HG02623 (cell line): ENCODE data around the gene C16orf96.

ENCODE experiments used
- ATAC-seq: cut with Tn5 transposase; IDR thresholded peaks from one replicate; pipeline ENCODE4 v1.9.1; 2021; ENCODE audit warnings: moderate library complexity; ENCODE audit not compliant: unreplicated experiment

C16orf96 gene

DNA sequence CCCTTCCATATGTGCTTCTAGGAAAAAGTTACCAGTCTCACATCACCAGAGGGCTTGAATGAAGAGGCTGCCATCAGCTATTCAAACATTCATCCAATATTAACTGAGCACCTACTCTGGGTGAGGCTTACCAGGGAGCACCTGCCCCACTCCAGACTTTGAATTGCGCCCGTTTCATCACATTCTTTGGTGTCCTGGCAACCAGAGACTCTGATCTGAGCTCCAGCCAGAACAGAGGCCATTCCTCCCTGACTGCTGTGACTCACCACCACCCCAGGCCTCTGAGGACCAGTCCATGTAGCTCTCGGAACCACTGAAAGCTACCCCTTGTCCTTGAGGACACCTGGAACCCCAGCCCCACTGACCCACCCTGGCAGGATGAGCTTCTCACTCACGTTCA, at the start of gene C16orf96:
Gene C16orf96, plus strand, starts transcription at position 229 of the 400 bp plus-strand sequence. Its CDS starts 150 bp downstream, at position 379.
- ATAC-seq, result no peak

DNA sequence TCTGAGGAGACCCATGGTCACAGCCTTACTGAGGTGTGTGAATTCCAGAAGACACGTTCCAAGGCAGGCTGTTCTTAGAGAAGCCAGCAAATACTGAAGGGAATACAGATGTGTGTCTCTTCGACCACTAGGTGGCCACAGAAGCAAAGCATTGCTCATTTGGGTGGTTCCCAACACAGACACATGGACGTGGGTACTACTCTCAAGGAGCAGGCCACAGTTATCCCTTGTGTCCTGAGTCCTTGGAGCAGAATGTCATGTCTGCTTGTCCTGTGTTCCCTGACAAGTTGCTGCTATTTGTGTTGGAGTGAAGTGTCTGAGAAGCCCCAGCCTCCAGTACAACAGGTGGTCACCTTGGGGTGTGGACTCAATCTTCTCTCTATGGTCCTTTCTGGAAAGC, 49.7 kb upstream of the C16orf96 start:
- ATAC-seq, result no peak

DNA sequence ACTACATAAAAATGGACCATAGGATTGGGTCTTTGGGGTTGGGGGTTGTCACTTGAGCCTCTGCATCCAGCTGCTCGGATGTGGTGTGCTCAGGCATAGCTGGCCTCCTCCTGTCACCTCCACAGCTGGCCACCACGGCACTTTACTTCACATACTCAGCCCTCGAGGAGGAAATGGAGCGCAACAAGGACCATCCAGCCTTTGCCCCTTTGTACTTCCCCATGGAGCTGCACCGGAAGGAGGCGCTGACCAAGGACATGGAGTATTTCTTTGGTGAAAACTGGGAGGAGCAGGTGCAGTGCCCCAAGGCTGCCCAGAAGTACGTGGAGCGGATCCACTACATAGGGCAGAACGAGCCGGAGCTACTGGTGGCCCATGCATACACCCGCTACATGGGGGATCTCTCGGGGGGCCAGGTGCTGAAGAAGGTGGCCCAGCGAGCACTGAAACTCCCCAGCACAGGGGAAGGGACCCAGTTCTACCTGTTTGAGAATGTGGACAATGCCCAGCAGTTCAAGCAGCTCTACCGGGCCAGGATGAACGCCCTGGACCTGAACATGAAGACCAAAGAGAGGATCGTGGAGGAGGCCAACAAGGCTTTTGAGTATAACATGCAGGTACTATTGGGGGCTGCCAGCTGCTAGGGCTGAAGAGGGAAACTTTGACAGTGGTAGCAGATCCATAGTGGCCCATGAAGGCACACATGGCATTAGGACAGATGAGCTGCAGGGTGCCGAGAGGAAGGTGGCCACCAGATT, 48.4 kb upstream of the C16orf96 start:
- no peak for ATAC-seq

DNA sequence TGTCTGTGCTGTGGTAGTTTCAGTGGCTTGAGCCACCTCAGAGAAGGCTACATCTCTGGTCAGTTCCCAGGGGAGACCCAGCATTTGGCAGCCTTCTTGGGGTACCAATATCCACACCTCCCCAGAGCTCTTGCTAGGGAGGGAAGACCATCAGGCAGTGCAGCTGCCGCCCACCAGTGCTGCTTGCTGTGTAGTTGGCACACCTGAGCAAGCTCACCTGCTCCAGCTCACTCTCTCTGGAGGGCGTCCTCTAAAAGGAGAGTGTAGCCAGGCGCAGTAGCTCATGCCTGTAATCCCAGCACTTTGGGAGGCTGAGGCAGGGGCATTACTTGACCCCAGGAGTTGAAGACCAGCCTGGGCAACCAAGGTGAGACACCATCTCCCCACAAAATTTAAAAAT, 47.3 kb upstream of the C16orf96 start:
- ATAC-seq, result no peak

DNA sequence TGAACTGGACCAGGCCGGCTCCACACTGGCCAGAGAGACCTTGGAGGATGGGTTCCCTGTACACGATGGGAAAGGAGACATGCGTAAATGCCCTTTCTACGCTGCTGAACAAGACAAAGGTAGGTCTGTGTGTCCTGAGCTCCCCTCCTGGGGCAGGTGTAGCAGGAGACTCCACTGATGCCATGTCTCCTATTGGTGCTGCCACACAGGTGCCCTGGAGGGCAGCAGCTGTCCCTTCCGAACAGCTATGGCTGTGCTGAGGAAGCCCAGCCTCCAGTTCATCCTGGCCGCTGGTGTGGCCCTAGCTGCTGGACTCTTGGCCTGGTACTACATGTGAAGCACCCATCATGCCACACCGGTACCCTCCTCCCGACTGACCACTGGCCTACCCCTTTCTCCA, 46.7 kb upstream of the C16orf96 start:
- no peak for ATAC-seq

DNA sequence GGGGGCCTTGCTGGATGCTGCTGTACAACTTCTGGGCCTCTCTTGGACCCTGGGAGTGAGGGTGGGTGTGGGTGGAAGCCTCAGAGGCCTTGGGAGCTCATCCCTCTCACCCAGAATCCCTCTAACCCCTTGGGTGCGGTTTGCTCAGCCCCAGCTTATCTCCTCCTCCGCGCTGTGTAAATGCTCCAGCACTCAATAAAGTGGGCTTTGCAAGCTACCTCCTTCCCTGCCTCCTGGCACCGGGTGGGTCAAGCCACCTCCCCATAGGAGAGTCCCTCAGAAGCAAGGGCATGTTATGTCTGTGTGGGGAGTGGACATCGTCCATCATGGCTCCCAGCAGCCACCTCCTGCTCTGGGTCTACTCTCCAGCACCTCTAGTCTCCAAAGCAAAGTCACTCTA, 46.0 kb upstream of the C16orf96 start:
- no peak for ATAC-seq

DNA sequence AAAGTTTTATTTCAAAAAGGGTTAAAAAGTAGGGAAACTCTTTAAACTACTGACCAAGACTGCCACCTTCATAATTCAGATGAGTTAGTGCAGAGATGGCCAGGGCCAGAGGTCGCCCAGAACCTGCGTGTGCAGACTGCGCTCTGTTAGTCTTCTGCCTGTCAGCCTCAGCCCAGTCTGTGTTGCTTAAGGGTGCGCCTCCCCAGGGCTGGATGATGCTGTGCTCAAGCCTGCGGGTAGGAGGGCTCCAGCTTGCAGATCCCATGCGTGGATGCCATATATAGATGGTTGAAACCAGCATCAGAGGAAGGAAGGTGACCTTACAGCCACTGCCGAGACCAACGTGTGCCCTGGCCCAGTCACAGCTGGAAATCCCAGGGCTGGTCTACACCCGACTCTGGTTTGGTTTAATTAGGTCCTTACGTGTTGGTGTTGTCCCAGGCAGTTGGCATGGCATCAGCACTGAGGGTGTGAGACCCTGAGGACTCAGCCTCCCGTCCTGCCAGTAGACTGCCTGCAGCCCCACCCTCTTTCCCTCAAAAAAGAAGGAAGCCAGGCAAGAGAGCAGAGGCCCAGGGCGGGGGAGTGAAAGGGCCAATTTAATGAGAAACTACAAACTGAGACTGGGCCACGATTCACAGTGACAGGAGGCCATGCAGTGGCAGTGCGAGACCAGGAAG, 45.3 kb upstream of the C16orf96 start:
- ATAC-seq, result no peak

DNA sequence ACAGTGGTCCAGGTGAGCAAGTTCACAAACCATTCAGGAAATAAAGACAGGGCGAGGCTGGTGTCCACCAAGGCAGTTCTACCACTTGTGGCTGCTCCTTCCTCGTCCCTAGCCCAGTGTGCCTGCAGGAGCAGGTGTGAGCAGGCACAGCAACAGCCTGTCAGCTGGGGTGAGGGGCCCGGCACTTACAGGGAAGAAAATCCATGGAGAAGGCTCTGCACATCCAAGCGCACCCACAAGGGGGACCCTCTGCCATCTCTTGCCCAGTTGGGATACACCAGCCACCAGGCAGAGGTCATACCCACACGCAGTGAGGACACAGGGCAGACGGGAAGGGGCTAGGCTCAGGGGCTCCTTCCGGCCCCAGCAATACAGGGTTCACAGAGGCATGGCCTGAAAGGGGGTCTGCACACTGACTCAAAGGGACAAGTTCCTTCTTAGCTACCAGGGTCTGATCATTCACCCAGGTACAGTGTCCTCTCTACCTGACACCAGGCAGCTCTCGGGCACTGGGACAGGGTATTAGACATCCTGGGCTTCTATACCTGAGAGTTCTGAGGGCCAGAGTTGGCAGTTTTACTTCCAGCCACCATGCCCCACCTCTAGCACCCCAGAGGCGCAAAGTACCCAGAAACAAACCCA, 44.6 kb upstream of the C16orf96 start:
- no peak for ATAC-seq

DNA sequence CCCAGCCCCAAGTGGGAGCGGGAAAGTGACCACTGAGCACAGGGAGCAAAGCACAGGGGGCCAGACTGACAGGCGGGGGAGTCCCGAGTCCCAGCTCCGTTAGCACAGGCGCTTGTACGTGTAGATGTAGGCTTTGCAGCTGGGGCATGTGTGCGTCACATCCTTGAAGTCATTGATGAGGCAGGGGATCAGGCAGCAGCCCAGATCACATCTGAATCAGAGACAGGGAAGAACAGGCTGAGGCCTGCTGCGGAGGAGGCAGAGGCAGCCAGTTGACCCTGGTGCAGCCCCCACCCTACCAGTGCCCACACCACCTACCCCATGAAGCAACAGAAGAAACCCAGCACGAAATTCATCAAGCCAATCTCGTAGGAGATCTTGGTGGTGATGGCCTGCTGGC, 43.7 kb upstream of the C16orf96 start:
- no peak for ATAC-seq

DNA sequence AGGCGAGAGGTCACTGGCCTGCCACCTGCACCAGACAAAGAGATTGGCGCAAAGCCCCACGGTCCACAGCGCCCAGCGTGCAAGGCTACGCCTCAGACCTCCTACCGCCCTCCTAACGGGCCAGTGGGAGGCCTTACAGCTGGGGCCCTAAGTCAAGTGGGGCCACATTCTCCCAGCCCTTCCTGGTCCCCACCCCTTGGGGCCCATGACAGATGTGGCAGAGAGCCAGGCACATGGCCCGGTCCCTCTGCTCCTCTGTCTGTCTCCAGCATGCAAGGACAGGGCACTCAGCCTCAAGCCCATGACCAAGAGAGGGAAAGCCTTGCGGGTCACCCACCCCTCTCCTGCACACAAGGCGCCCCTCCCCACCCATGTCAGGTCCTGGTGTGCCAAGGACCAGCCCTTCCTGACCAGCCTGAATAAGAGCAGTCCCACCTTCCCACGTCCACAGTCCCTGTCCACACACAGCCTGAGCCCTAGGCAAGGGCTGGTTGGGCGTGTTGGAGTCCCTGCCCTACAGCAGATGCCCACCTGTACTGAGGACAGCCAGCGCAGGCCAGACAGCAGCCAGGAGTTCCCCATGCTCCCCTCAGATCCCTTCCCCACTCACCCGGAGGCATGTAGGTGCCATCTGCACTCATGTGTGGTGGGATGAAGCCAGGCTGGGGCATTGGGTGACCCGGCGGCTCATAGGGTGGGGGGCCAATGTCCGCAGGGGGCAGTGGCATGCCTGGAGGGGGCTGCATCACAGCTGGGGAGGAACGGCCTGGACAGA, 42.9 kb upstream of the C16orf96 start:
- no peak for ATAC-seq

DNA sequence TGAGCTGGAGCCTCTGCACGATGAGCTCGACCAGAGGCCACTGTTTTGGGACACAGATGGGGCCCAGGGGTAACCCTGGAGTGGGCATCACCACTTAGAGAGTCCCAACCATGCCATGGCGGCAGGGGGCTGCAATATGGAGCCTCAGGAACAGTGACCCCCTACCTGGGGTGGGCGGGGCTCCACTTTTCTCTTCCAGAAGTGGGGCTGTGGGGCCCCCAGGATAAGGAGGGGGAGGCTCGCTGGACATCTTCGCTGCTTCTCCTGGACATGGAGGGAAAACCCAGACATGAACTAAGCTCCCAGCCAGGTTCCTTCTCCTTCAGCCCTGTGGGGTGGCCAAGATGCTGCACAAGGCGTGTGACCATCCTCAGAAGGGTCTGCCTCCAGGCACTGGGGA, 42.3 kb upstream of the C16orf96 start:
- no peak for ATAC-seq

DNA sequence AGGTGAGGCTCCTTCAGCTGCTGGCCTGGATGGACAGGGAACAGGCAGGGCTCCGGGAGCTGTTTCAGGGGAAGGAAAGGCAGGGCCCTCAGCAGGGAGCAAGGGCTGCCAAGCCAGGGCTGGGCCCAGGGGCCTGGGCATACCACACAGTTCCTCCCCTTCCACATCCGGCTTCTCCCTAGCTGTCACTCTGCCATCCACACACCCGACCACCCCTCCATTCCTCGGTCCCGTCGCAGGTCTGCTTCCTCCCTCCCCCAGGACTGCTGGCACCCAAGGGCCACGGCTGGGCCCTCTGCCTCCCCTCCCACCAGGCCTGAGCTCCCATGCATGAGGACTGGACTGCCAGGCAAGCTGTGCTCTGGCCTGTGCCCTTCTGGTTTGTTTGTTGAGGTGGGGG, 41.5 kb upstream of the C16orf96 start:
- ATAC-seq, result no peak

DNA sequence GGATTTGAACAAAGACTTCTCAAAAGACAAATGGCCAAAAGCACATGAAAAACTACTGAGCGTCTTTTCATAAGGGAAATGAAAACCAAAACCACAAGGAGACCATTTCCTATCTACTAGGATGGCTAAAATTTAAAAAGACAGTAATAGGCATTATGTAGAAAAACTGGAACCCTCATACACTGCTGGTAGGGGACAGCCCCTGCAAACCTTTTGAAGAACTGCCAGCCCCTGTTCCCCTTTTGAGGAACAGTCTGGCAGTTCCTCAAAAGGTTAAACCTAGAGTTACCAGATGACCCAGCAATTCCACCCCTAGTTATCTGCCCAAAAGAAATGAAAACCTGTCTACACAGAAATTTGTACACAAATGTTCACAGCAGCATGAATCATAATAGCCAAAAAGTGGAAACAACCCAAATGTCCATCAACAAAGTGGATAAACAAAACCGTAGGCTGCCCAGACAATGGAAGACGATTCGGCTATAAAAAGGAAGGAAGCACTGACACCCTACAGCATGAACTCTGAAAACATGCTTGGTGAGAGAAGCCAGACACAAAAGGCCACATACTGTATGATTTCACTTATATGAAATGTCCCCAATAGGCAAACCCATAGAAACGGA, 40.4 kb upstream of the C16orf96 start:
- ATAC-seq, result no peak

DNA sequence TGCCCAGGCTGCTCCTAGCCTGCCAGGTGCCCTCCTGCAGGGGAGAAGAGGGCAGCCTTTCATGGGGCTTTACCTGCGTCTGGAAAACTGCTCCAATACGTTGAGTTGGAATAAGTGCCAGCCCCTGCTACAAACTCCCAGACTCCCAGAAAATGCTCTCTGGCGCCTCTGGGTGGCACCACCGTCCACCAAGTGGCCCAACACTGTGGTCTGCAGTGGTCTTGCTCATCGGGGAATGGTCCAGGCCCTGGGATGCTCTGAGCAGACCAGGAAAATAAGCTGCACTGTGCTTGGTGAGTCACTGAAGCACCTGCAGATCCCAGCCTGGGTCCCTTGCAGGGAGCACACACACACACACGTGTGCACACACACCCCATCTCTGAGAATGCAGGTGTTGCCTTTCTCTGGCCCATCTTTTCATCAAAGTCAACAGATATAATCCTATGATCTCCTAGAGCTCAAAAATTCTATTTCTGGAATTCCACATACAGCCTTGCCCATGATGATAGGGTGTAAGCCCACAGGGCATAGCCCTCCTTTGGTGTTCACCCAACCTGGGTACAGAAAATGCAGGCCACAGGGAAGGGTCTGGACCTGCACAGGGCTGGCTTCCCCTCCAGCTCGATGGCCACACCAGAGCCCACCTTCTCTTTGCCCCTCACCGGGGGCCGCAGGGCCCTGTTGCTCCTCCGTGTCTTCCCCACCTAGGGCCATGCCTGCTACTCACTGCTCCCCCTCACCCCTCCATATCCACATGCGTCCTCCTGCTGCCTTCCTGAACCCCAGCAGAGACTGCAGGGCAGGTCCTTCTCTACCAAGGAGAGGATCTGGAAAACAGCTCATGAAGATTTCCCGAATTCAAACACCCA, 38.1 kb upstream of the C16orf96 start:
- no peak for ATAC-seq

DNA sequence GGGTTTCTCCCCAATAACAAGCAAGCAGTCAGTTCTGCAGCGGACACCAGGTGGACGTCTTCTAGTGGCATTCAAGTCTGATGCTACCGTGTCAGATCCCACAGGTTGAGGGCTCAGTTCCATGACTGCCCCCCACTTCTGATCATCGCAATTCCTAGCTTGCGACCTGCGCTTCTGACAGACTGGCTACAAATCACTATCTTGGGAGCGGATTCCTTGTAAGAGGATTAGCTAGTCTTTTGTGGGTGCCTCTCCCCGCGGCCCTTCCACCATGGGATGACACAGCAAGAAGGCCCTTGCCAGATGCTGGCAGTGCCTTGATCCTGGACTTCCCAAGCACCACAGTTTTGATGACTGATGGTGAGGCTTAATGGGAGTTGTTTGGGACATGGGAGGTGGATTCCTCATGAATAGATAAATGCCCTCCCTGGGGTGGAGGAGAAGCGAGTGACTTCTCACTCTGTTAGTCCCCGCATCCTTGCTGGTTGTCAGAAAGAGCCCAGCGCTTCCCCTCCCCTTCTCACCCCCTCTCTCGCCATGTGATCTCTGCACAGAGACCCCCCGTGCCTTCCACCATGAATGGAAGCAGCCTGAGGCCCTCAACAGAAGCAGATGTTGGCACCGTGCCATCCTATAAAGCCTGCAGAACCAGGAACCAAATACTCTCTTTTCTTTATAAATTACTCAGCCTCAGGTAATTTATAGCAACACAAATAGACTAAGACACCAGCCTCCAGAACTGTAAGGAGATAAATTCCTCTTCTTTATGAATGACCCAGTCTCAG, 36.7 kb upstream of the C16orf96 start:
- no peak for ATAC-seq

DNA sequence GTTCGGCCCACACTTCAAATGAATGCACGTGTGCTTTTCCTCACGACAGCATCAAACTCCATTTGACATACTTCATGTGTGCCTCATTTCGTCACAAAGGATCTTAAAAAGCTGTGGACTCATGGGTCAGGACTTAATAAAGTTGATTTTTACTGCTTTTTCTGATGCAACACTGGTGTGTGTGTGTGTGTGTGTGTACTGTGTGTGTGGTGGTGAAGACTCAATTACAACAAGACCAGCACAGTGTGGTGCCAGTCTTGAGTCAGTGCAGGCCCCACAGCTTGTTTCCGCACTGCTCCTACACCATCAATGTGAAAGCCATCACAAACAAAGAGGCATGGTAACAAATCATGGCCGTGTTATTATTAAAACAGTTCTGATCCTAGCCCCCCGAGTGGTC, 35.2 kb upstream of the C16orf96 start:
- no peak for ATAC-seq

DNA sequence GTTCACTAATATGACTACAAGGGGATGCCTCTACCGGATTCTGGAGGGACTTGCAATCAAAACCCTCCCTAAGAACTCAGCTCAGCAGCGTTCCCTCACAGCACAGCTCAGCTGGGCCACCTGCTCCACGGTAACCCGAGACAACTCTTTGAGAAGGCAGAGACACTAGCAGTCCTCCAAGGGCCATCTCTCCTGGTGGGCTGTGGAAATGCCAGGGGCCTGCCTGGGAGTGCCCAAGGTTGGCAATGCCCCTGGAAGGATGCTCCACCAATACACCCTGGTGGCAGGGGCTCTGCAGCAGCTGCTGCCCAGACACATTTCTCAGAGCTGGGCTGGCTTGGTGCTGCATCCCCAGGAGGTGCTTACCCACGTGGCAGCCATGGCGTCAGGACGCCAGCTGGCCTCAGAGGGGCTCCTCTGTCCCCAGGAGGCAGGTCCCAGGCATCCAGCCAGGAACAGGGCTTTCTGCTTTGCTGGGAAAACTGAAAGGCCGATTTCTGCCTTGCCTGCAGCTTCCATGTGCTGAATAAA, 34.0 kb upstream of the C16orf96 start:
- ATAC-seq, result no peak

DNA sequence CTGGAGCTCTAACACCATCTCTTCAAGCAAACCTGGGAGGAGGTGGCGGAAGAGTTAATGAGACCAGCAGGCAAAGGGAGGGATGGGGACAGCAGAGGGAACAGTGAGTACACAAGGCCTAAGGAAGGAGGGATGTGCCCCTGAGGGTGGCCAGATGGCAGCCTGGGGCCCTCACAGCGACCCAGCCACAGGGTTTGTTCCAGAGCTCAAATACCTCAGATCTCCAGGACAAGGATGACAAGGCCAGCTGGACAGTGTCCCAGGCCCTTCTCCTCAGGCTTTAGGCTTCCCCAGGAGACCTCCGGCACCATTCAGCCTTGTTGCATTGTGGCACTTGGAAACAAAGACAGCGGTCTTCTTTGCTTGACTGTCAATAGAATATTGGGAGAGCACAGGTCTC, 32.5 kb upstream of the C16orf96 start:
- no peak for ATAC-seq

DNA sequence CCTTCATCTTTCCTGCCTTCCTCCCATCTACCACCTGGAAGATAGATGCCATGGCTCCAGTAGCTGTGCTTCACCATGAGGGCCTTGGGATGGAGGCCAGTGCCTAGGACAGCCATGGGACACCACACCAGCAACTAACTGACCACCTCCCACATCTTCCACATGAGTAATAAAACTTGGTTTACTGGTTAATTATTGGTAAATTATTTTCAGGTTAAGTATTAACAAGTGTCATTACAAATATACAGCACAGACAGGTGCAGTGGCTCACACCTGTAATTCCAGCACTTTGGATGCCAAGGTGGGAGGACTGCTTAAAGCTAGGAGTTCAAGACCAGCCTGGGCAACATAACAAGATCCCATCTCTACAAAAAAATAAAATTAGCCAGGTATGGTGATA, 31.6 kb upstream of the C16orf96 start:
- no peak for ATAC-seq
